HEK293 (cell line): Measurements from ENCODE around the gene MLPH.

Experiments used
- CTCF ChIA-PET: fragments of 350-600 bp; formaldehyde crosslinking; extraction: SDS; loops from one replicate; lab custom pipeline; 2021; ENCODE audit warnings: antibody characterized with exemption; lab: Yijun Ruan, JAX
- POLR2A ChIA-PET: fragments of 300-600 bp; formaldehyde crosslinking; extraction: SDS; loops from one replicate; lab custom pipeline; 2020; ENCODE audit warnings: antibody characterized with exemption, inconsistent platforms; lab: Yijun Ruan, JAX
- H3K27ac ChIP-seq: fragments of 200-500 bp; sonication (Bioruptor generic); 2 replicates; pipeline ENCODE4 v1.5.1; 2014; ENCODE audit warnings: low read depth, low read length, control low read depth, inconsistent platforms; ENCODE audit errors: extremely low read depth
- H3K36me3 ChIP-seq, 2 experiments: fragments of 200-500 bp in 1 of 2; sonication (Bioruptor generic) in 1 of 2; 1 replicate in 1 of 2; 2 replicates in 1 of 2; pipeline ENCODE4 v1.5.1; 2014 to 2017; ENCODE audit warnings: inconsistent platforms in 2 of 2, low read length in 2 of 2; ENCODE audit not compliant: control insufficient read depth in 2 of 2, insufficient read depth in 1 of 2
- H3K4me1 ChIP-seq: fragments of 200-500 bp; sonication (Bioruptor generic); 2 replicates; pipeline ENCODE4 v1.5.1; 2014; ENCODE audit warnings: mild to moderate bottlenecking, low read length, inconsistent platforms; ENCODE audit not compliant: control insufficient read depth, insufficient read depth
- H3K4me3 ChIP-seq: 2 replicates; pipeline ENCODE4 v1.5.1; 2011; ENCODE audit warnings: low read depth, mild to moderate bottlenecking, control low read depth, low read length, moderate library complexity
- H3K9me3 ChIP-seq: fragments of 200-500 bp; sonication (Bioruptor generic); 2 replicates; pipeline ENCODE4 v1.5.1; 2014; ENCODE audit warnings: low read depth, low read length, inconsistent platforms; ENCODE audit not compliant: control insufficient read depth, insufficient read depth
- GFI1B ChIP-seq: fragments of 450-650 bp; formaldehyde crosslinking; IDR thresholded peaks from 2 replicates; pipeline ENCODE4 v1.5.1; 2016; ENCODE audit warnings: missing biosample characterization, missing genetic modification characterization
- GLI4 ChIP-seq: fragments of 450-650 bp; formaldehyde crosslinking; IDR thresholded peaks from 2 replicates; pipeline ENCODE4 v1.5.1; 2016; ENCODE audit warnings: missing biosample characterization, missing genetic modification characterization
- KLF1 ChIP-seq: fragments of 450-650 bp; formaldehyde crosslinking; IDR thresholded peaks from 2 replicates; pipeline ENCODE4 v1.5.1; 2016; ENCODE audit warnings: missing biosample characterization, missing genetic modification characterization
- MEIS1 ChIP-seq: sonication (generic); formaldehyde crosslinking; IDR thresholded peaks from 2 replicates; pipeline ENCODE4 v1.8.1; 2022; ENCODE audit warnings: missing genetic modification reagents, mild to moderate bottlenecking, borderline replicate concordance
- RBAK ChIP-seq: fragments of 450-650 bp; formaldehyde crosslinking; IDR thresholded peaks from 2 replicates; pipeline ENCODE4 v1.5.1; 2016; ENCODE audit warnings: missing biosample characterization, missing genetic modification characterization
- SCRT2 ChIP-seq: fragments of 450-650 bp; formaldehyde crosslinking; IDR thresholded peaks from 2 replicates; pipeline ENCODE4 v1.5.1; 2016; ENCODE audit warnings: missing biosample characterization, missing genetic modification characterization
- ZBTB1 ChIP-seq: fragments of 450-650 bp; formaldehyde crosslinking; IDR thresholded peaks from 2 replicates; pipeline ENCODE4 v1.5.1; 2016; ENCODE audit warnings: missing biosample characterization, missing genetic modification characterization
- ZBTB7A ChIP-seq: fragments of 450-650 bp; formaldehyde crosslinking; IDR thresholded peaks from 2 replicates; pipeline ENCODE4 v1.5.1; 2016; ENCODE audit warnings: low read depth, missing biosample characterization, missing genetic modification characterization
- ZBTB8A ChIP-seq: fragments of 450-650 bp; formaldehyde crosslinking; IDR thresholded peaks from 2 replicates; pipeline ENCODE4 v1.5.1; 2016; ENCODE audit warnings: missing biosample characterization, missing genetic modification characterization
- ZIC2 ChIP-seq: fragments of 450-650 bp; formaldehyde crosslinking; IDR thresholded peaks from 2 replicates; pipeline ENCODE4 v1.5.1; 2016; ENCODE audit warnings: missing biosample characterization, missing genetic modification characterization
- ZNF121 ChIP-seq: fragments of 450-650 bp; formaldehyde crosslinking; IDR thresholded peaks from 2 replicates; pipeline ENCODE4 v1.5.1; 2016; ENCODE audit warnings: missing biosample characterization, missing genetic modification characterization
- ZNF138 ChIP-seq: fragments of 450-650 bp; formaldehyde crosslinking; IDR thresholded peaks from 2 replicates; pipeline ENCODE4 v1.5.1; 2016; ENCODE audit warnings: missing biosample characterization, missing genetic modification characterization, borderline replicate concordance
- ZNF184 ChIP-seq: fragments of 450-650 bp; IDR thresholded peaks from 2 replicates; pipeline ENCODE4 v1.5.1; 2018; ENCODE audit warnings: missing biosample characterization, mild to moderate bottlenecking, missing genetic modification characterization
- ZNF221 ChIP-seq: fragments of 450-650 bp; formaldehyde crosslinking; IDR thresholded peaks from 2 replicates; pipeline ENCODE4 v1.5.1; 2017; ENCODE audit warnings: missing biosample characterization, missing genetic modification characterization, borderline replicate concordance
- ZNF23 ChIP-seq: fragments of 450-650 bp; formaldehyde crosslinking; IDR thresholded peaks from 2 replicates; pipeline ENCODE4 v1.5.1; 2016; ENCODE audit warnings: missing biosample characterization, missing genetic modification characterization, borderline replicate concordance
- ZNF302 ChIP-seq: fragments of 450-650 bp; formaldehyde crosslinking; IDR thresholded peaks from 2 replicates; pipeline ENCODE4 v1.5.1; 2016; ENCODE audit warnings: missing biosample characterization, missing genetic modification characterization, low read depth
- ZNF423 ChIP-seq: fragments of 450-650 bp; formaldehyde crosslinking; IDR thresholded peaks from 2 replicates; pipeline ENCODE4 v1.5.1; 2016; ENCODE audit warnings: missing biosample characterization, missing genetic modification characterization
- ZNF529 ChIP-seq: fragments of 450-650 bp; formaldehyde crosslinking; IDR thresholded peaks from 2 replicates; pipeline ENCODE4 v1.5.1; 2017; ENCODE audit warnings: missing genetic modification characterization, missing biosample characterization; ENCODE audit not compliant: insufficient replicate concordance
- ZNF544 ChIP-seq: fragments of 450-650 bp; formaldehyde crosslinking; IDR thresholded peaks from 2 replicates; pipeline ENCODE4 v1.5.0; 2017; ENCODE audit warnings: missing biosample characterization, missing genetic modification characterization
- ZNF555 ChIP-seq: fragments of 450-650 bp; formaldehyde crosslinking; conservative IDR thresholded peaks from 2 replicates; pipeline ENCODE4 v1.5.1; 2017; ENCODE audit warnings: missing biosample characterization, mild to moderate bottlenecking, missing genetic modification characterization, inconsistent platforms
- ZNF571 ChIP-seq: fragments of 450-650 bp; formaldehyde crosslinking; IDR thresholded peaks from 2 replicates; pipeline ENCODE4 v1.5.0; 2017; ENCODE audit warnings: missing biosample characterization, missing genetic modification characterization
- ZNF624 ChIP-seq: fragments of 450-650 bp; formaldehyde crosslinking; IDR thresholded peaks from 2 replicates; pipeline ENCODE4 v1.5.1; 2017; ENCODE audit warnings: missing biosample characterization, missing genetic modification characterization
- ZNF777 ChIP-seq: fragments of 450-650 bp; formaldehyde crosslinking; IDR thresholded peaks from 2 replicates; pipeline ENCODE4 v1.5.1; 2017; ENCODE audit warnings: missing biosample characterization, missing genetic modification characterization, borderline replicate concordance
- ZNF837 ChIP-seq: fragments of 450-650 bp; formaldehyde crosslinking; IDR thresholded peaks from 2 replicates; pipeline ENCODE4 v1.5.1; 2016; ENCODE audit warnings: missing biosample characterization, missing genetic modification characterization
- ZSCAN30 ChIP-seq: fragments of 450-650 bp; IDR thresholded peaks from 2 replicates; pipeline ENCODE4 v1.5.1; 2018; ENCODE audit warnings: missing biosample characterization, mild to moderate bottlenecking, missing genetic modification characterization, moderate library complexity
- TF ChIP-seq, protein P1 (sequence below): fragments of 450-650 bp; formaldehyde crosslinking; IDR thresholded peaks from 2 replicates; pipeline ENCODE4 v1.5.1; 2016; ENCODE audit warnings: missing biosample characterization, missing genetic modification characterization
- TF ChIP-seq, protein P2 (sequence below): fragments of 450-650 bp; formaldehyde crosslinking; IDR thresholded peaks from 2 replicates; pipeline ENCODE4 v1.5.0; 2017; ENCODE audit warnings: missing biosample characterization, missing genetic modification characterization, borderline replicate concordance

Gene MLPH

DNA sequence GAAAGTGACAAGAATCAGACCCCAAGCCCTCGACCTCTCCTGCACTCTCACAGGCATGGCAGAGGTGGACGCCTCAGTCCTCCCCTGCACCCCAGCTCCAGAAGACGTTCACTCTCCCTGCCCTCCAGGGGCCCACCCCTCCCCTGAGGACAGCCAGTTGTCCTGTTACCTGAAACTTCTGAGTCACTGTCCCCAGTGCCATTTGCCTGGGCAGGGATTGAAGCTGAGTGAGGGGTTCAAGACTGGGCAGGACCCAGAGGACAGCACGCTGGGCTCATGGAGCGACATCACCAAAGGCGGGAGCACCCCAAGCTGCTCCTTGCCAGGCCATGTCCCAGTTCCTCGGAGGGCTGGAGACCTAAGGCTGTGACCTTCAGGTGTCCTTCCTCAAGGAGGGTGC, 38.9 kb upstream of the MLPH start:
- POLR2A ChIA-PET: no interaction called here
- TF ChIP-seq ZNF423 (tag by site-specific recombination) (no peak), ZNF555 (tag by site-specific recombination) (no peak), ZBTB1 (tag by site-specific recombination) (no peak), ZNF138 (tag by site-specific recombination) (no peak), RBAK (tag by site-specific recombination) (no peak), GLI4 (no peak), ZNF529 (tag by site-specific recombination) (no peak), MEIS1 (CRISPR knock-in tag) (no peak), ZNF571 (no peak), ZSCAN30 (tag by site-specific recombination) (no peak), KLF1 (tag by site-specific recombination) (no peak), ZBTB7A (tag by site-specific recombination) (no peak), ZIC2 (no peak), SCRT2 (tag by site-specific recombination) (no peak)
- TF ChIP-seq, protein P1, sequence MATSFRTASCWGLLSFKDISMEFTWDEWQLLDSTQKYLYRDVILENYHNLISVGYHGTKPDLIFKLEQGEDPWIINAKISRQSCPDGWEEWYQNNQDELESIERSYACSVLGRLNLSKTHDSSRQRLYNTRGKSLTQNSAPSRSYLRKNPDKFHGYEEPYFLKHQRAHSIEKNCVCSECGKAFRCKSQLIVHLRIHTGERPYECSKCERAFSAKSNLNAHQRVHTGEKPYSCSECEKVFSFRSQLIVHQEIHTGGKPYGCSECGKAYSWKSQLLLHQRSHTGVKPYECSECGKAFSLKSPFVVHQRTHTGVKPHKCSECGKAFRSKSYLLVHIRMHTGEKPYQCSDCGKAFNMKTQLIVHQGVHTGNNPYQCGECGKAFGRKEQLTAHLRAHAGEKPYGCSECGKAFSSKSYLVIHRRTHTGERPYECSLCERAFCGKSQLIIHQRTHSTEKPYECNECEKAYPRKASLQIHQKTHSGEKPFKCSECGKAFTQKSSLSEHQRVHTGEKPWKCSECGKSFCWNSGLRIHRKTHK (tag by site-specific recombination): no peak

DNA sequence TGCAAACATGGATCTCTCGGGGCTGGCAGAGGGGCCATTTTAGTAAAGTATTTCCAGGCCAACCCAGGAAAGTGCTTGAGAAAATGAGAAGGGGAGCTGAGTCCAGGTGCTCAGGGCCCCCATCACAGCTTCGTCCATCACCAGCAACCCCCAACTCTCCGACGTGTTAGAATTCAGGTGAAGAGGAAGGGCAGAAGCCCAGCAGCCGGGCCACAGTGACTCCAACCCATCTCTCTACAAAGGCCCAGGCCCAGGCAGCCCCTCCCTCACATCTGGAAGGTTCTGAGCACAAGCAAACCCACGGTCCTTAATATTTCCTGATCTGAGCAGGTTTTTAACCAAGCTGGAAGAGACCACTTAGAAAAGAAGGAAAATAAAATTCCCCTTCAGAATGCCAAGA, 38.4 kb upstream of the MLPH start:
- CTCF ChIA-PET: interaction anchor here (1.4 kb wide), 1 partner anchor 123 kb away, joined by 4 read pairs; no protein-coding TSS in a partner anchor
- H3K27ac ChIP-seq: no peak overlapping the region
- TF ChIP-seq ZNF777 (tag by site-specific recombination) (no peak), ZNF544 (tag by site-specific recombination) (no peak), ZNF221 (tag by site-specific recombination) (no peak), GFI1B (tag by site-specific recombination) (no peak), ZBTB7A (tag by site-specific recombination) (no peak), ZNF624 (tag by site-specific recombination) (no peak), ZBTB8A (no peak), ZNF184 (tag by site-specific recombination) (no peak), ZNF121 (tag by site-specific recombination) (no peak), ZNF837 (tag by site-specific recombination) (no peak), SCRT2 (tag by site-specific recombination) (no peak), ZNF23 (tag by site-specific recombination) (no peak), ZNF302 (tag by site-specific recombination) (no peak)
- TF ChIP-seq, protein P2, sequence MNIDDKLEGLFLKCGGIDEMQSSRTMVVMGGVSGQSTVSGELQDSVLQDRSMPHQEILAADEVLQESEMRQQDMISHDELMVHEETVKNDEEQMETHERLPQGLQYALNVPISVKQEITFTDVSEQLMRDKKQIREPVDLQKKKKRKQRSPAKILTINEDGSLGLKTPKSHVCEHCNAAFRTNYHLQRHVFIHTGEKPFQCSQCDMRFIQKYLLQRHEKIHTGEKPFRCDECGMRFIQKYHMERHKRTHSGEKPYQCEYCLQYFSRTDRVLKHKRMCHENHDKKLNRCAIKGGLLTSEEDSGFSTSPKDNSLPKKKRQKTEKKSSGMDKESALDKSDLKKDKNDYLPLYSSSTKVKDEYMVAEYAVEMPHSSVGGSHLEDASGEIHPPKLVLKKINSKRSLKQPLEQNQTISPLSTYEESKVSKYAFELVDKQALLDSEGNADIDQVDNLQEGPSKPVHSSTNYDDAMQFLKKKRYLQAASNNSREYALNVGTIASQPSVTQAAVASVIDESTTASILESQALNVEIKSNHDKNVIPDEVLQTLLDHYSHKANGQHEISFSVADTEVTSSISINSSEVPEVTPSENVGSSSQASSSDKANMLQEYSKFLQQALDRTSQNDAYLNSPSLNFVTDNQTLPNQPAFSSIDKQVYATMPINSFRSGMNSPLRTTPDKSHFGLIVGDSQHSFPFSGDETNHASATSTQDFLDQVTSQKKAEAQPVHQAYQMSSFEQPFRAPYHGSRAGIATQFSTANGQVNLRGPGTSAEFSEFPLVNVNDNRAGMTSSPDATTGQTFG (tag by site-specific recombination): no peak
- TF ChIP-seq, all 188 proteins: peak for 0
- Histone ChIP-seq H3K4me1 (no peaks in the 10 kb centered on the region), H3K4me3 (no peak overlapping the region), H3K9me3 (no peaks in the 10 kb centered on the region), H3K36me3 (no peaks in the 10 kb centered on the region)
- POLR2A ChIA-PET: no interaction called here

More for the DNA sequence above, 38.9 kb upstream of the MLPH start:
- no peaks in the 10 kb centered on the region for H3K4me1 ChIP-seq
- no peak overlapping the region for H3K27ac ChIP-seq
- CTCF ChIA-PET: interaction anchor here (1.4 kb wide), 1 partner anchor 123 kb away, joined by 4 read pairs; no protein-coding TSS in a partner anchor
- no peaks in the 10 kb centered on the region for H3K9me3 ChIP-seq
- no peaks in the 10 kb centered on the region for H3K36me3 ChIP-seq
- no peak overlapping the region for H3K4me3 ChIP-seq
